ENCODE results near the gene TGM3.

DNA sequence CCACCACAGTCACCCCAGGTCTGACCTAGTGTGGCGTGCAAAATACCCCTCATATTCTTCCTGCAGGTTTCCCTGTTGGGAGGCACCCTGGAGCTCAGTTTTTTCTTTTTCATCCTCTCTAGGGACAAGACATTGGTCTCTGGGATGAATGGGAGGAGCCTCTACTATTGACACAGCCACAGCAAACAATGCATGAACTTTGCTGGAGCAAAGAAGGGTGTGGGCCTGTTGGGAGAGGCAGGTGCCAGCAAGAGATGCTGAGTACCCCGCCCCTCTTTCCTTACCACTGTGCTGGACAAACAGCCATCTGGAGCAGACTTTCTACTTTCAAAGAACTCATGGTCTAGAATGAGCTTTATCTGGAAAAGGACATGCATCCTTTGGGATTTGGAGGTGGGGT, 10.1 kb downstream of the TGM3 start:
- TF ChIP-seq CTCF (IDR thresholded peaks at IDR 0.05) (no peak), POLR2A (IDR thresholded peaks at IDR 0.05) (no peak)
